PC-9 (cell line): ENCODE measurements around the gene MAPKAP1.

Source experiments
- EZH2 ChIP-seq: fragments of 200-600 bp; sonication (generic); IDR thresholded peaks from 2 replicates; pipeline ENCODE4 v1.8.0; 2017; ENCODE audit warnings: antibody characterized with exemption, low read depth
- TF ChIP-seq, protein P1 (sequence below): fragments of 200-600 bp; sonication (generic); conservative IDR thresholded peaks from 2 replicates; pipeline ENCODE4 v1.6.1; 2017; ENCODE audit warnings: mixed run types, antibody characterized with exemption, mild to moderate bottlenecking, moderate library complexity

DNA sequence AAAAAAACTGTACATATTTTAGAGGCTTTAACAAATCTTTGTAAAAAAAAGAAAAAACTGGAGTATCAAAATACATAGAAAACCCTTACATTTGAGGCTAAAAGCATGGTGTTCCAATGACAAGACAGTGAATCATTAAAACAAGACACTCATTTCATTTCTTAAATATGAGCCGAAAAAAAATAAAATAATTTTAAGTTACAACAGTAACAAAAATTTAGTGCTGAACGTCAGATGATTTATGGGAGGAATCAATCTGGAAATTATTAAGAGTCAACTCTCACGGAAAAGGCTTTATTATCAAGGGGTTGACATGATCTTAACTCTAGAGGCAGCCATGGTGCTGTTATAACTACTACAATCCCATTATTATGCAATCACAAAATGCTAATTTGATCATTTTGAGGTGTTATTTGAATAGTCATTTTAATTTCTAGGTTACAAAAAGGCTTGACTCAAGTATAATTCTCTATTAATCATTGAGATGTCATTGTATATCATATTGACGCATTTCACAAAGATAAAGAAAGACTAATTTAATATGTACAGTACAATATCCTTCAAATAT, 51.9 kb downstream of the MAPKAP1 start:
- TF ChIP-seq EZH2, result no peak
- TF ChIP-seq, protein P1, sequence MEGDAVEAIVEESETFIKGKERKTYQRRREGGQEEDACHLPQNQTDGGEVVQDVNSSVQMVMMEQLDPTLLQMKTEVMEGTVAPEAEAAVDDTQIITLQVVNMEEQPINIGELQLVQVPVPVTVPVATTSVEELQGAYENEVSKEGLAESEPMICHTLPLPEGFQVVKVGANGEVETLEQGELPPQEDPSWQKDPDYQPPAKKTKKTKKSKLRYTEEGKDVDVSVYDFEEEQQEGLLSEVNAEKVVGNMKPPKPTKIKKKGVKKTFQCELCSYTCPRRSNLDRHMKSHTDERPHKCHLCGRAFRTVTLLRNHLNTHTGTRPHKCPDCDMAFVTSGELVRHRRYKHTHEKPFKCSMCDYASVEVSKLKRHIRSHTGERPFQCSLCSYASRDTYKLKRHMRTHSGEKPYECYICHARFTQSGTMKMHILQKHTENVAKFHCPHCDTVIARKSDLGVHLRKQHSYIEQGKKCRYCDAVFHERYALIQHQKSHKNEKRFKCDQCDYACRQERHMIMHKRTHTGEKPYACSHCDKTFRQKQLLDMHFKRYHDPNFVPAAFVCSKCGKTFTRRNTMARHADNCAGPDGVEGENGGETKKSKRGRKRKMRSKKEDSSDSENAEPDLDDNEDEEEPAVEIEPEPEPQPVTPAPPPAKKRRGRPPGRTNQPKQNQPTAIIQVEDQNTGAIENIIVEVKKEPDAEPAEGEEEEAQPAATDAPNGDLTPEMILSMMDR, result no peak
